B cell (primary cell): ENCODE measurements around the gene TTC27. TPM values are rescaled to one million over a fixed set of nuclear protein-coding genes. Genes with fewer than 3 reads are reported as not detected.
A peak's percentile ranks its signal among the peaks of the same experiment; 100 is the strongest.

Source experiments
- ATAC-seq: fragments of 200-7000 bp; cut with Tn5 transposase; one replicate; pipeline ENCODE4 v1.10.0; 2021; ENCODE audit warnings: low read depth, mild to moderate bottlenecking, moderate number of reproducible peaks, moderate library complexity
- CTCF ChIA-PET: fragments of 350-600 bp; sonication (Branson Sonifier 250); formaldehyde crosslinking; loops from one replicate; lab custom pipeline; 2021; ENCODE audit warnings: antibody characterized with exemption, inconsistent platforms; lab: Charles Lee
- POLR2A ChIA-PET: fragments of 350-600 bp; sonication (Branson Sonifier 250); formaldehyde crosslinking; loops from one replicate; lab custom pipeline; 2021; ENCODE audit warnings: antibody characterized with exemption; lab: Charles Lee
- DNase-seq: peaks from one replicate; pipeline ENCODE4 v3.0.0; 2013
- H2AFZ ChIP-seq: 2 replicates; pipeline ENCODE4 v1.6.1; 2012; ENCODE audit warnings: mild to moderate bottlenecking, low read depth, low read length; ENCODE audit not compliant: insufficient read depth, poor library complexity, severe bottlenecking
- H3K27ac ChIP-seq, 2 donors: 1 replicate in 1 of 2; 2 replicates in 1 of 2; pipeline ENCODE4 v1.5.1; 2012 to 2013; ENCODE audit warnings: low read length in 2 of 2, mild to moderate bottlenecking in 2 of 2, moderate library complexity in 1 of 2
- H3K27me3 ChIP-seq, 4 experiments: fragments of 200-600 bp in 1 of 4; sonication (generic) in 1 of 4; replicated peaks in 1 of 4; 1 replicate in 2 of 4; 2 replicates in 2 of 4; pipeline versions ENCODE4 v1.6.1 to v1.7.0; 2013 to 2016; ENCODE audit warnings: low read length in 3 of 4, mild to moderate bottlenecking in 2 of 4, mixed read lengths in 1 of 4, moderate library complexity in 1 of 4; ENCODE audit not compliant: insufficient read depth in 4 of 4, control insufficient read depth in 3 of 4; ENCODE audit errors: control extremely low read depth in 1 of 4
- H3K36me3 ChIP-seq, 2 experiments: replicated peaks in 1 of 2; 1 replicate in 1 of 2; 2 replicates in 1 of 2; pipeline versions ENCODE4 v1.6.1 to v1.7.1; 2013; ENCODE audit warnings: low read length in 1 of 2; ENCODE audit not compliant: insufficient read depth in 2 of 2, control insufficient read depth in 1 of 2; ENCODE audit errors: control extremely low read depth in 1 of 2, extremely low read depth in 1 of 2
- H3K4me1 ChIP-seq, 2 donors: fragments of 200-600 bp in 1 of 2; sonication (generic) in 1 of 2; 1 replicate in 1 of 2; 2 replicates in 1 of 2; pipeline versions ENCODE4 v1.5.1 to v1.6.1; 2013 to 2017; ENCODE audit warnings: low read length in 2 of 2; ENCODE audit not compliant: control insufficient read depth in 2 of 2, insufficient read depth in 2 of 2
- H3K4me2 ChIP-seq: replicated peaks from 2 replicates; pipeline ENCODE3; 2012; ENCODE audit warnings: mild to moderate bottlenecking, low read depth, low read length; ENCODE audit not compliant: poor library complexity, severe bottlenecking
- H3K4me3 ChIP-seq, 5 experiments: fragments of 200-600 bp in 1 of 5; sonication (generic) in 1 of 5; 1 replicate in 3 of 5; 2 replicates in 2 of 5; pipeline versions ENCODE4 v1.5.1 to v1.7.0; 2011 to 2016; ENCODE audit warnings: low read length in 4 of 5, mild to moderate bottlenecking in 4 of 5, low read depth in 2 of 5, control low read depth in 1 of 5, moderate library complexity in 1 of 5; ENCODE audit not compliant: insufficient read depth in 1 of 5; ENCODE audit errors: control extremely low read depth in 1 of 5, extremely low read depth in 1 of 5
- H3K79me2 ChIP-seq: fragments of 200-600 bp; sonication (generic); one replicate; pipeline ENCODE4 v1.6.0; 2016; ENCODE audit warnings: low read length; ENCODE audit not compliant: control insufficient read depth, insufficient read depth
- H3K9ac ChIP-seq: fragments of 200-600 bp; sonication (generic); 2 replicates; pipeline ENCODE4 v1.6.1; 2017; ENCODE audit warnings: mild to moderate bottlenecking, low read length, moderate library complexity
- H3K9me3 ChIP-seq, 3 donors: one replicate each; pipeline versions ENCODE4 v1.6.1 to v1.7.1; 2013; ENCODE audit warnings: low read length in 2 of 3; ENCODE audit not compliant: control insufficient read depth in 2 of 3, insufficient read depth in 1 of 3; ENCODE audit errors: control extremely low read depth in 1 of 3
- H4K20me1 ChIP-seq: 2 replicates; pipeline ENCODE4 v1.6.0; 2012; ENCODE audit warnings: mild to moderate bottlenecking, low read length; ENCODE audit not compliant: insufficient read depth, control insufficient read depth, poor library complexity, severe bottlenecking
- H3K27ac Mint-ChIP-seq: one replicate; pipeline ENCODE4 v1.8.0; 2021; ENCODE audit warnings: mixed read lengths
- H3K27me3 Mint-ChIP-seq: one replicate; pipeline ENCODE4 v1.8.0; 2021; ENCODE audit warnings: mixed read lengths
- H3K4me1 Mint-ChIP-seq: one replicate; pipeline ENCODE4 v1.8.0; 2021; ENCODE audit warnings: mixed read lengths
- H3K4me3 Mint-ChIP-seq: one replicate; pipeline ENCODE4 v1.8.0; 2021; ENCODE audit warnings: mixed read lengths
- H3K9me3 Mint-ChIP-seq: one replicate; pipeline ENCODE4 v1.8.0; 2022; ENCODE audit warnings: mixed read lengths; ENCODE audit not compliant: insufficient read depth
- CTCF ChIP-seq: fragments of 200-600 bp; IDR thresholded peaks from one replicate; pipeline ENCODE4 v1.8.0; 2022; ENCODE audit warnings: antibody characterized with exemption, mild to moderate bottlenecking
- EZH2 ChIP-seq: IDR thresholded peaks from 2 replicates; pipeline ENCODE4 v1.6.1; 2012; ENCODE audit warnings: borderline replicate concordance, low read depth, mild to moderate bottlenecking, moderate library complexity, low read length; ENCODE audit not compliant: insufficient read depth, poor library complexity, severe bottlenecking
- WGBS: methylation state at CpG from one replicate; pipeline ENCODE4 v1.1.5; 2013; ENCODE audit warnings: missing lambda C conversion rate; ENCODE audit not compliant: insufficient coverage; 5-methylcytosine and 5-hydroxymethylcytosine counted together
- intact Hi-C: fragments of 100-400 bp; cut with micrococcal nuclease; formaldehyde crosslinking; loops from one replicate; pipeline ENCODE4 v1.10.0; 2022
- polyA plus RNA-seq: library from polyadenylated mRNA; depleted of rRNA; stranded (reverse); fragments of >200 nt; gene quantifications from 2 replicates; pipeline ENCODE4 v1.2.3, GENCODE V29; 2012
- total RNA-seq, 2 donors: library from RNA; stranded (reverse); fragments of 120-200 nt in 1 of 2; gene quantifications; 1 replicate in 1 of 2; 2 replicates in 1 of 2; pipeline versions ENCODE4 v1.2.3 to v1.2.4, GENCODE V29; 2013 to 2022

The TTC27 gene
- total and polyA plus RNA-seq, 2 donors (not counting 1 experiment from before 2014, with no cell fraction given), result 22.7 to 28.5 TPM

GRCh38 chr2:32591669-32592463 lies 36.0 kb upstream of the TTC27 start:
- H3K79me2 ChIP-seq, result no peaks in the 10 kb centered on the region
- no peak for TF ChIP-seq CTCF
- no peak for TF ChIP-seq EZH2
- no peak for ATAC-seq
- Mint-ChIP-seq H3K9me3 (no peaks in the 10 kb centered on the region), H3K27ac (no peak overlapping the region), H3K4me3 (no peak overlapping the region), H3K27me3 (no peaks in the 10 kb centered on the region), H3K4me1 (peaks cover 14% of the 10 kb centered on the region)
- H3K9me3 ChIP-seq, result no peaks in the 10 kb centered on the region
- no peaks in the 10 kb centered on the region for H3K27me3 ChIP-seq
- no CpG with 5 or more reads among the region's 3 CpGs for WGBS
- H3K36me3 ChIP-seq, result peaks cover 0 to 8% of the 10 kb centered on the region in 2 experiments
- DNase-seq, result no peak
- H3K4me1 ChIP-seq, result no peaks in the 10 kb centered on the region
- H3K27ac ChIP-seq, result peak overlapping the region in 1 of 2 donors; percentile 12
- H2AFZ ChIP-seq, result no peak overlapping the region
- no peak overlapping the region for H3K4me2 ChIP-seq
- intact Hi-C loops, result no loop called here
- CTCF ChIA-PET, result no interaction called here
- no peaks in the 10 kb centered on the region for H4K20me1 ChIP-seq
- no peak overlapping the region for H3K9ac ChIP-seq
- POLR2A ChIA-PET, result no interaction called here
- no peak overlapping the region for H3K4me3 ChIP-seq

- Histone ChIP-seq H3K27me3 (no peaks in the 10 kb centered on the region), H4K20me1 (no peaks in the 10 kb centered on the region), H2AFZ (no peak overlapping the region), H3K79me2 (no peaks in the 10 kb centered on the region), H3K4me1 (no peaks in the 10 kb centered on the region), H3K9me3 (no peaks in the 10 kb centered on the region), H3K4me2 (no peak overlapping the region), H3K4me3 (no peak overlapping the region), H3K27ac (no peak overlapping the region), H3K9ac (no peak overlapping the region), H3K36me3 (peaks cover 8 to 9% of the 10 kb centered on the region in 2 experiments)
- ATAC-seq (no peak), DNase-seq (peak; percentile 18)
- ChIA-PET POLR2A (no interaction called here), CTCF (no interaction called here)
- no peak for TF ChIP-seq EZH2
- Mint-ChIP-seq H3K27ac (peak overlapping the region; percentile 11), H3K27me3 (no peaks in the 10 kb centered on the region), H3K9me3 (no peaks in the 10 kb centered on the region), H3K4me3 (no peak overlapping the region), H3K4me1 (peaks cover 14% of the 10 kb centered on the region)
- intact Hi-C loops, result no loop called here
- WGBS, result 100% methylated on average over 1 of the region's 3 CpGs
Measured at GRCh38 chr2:32594573-32594972, 33.3 kb upstream of the TTC27 start.
